H9 (cell line): Measurements from ENCODE around the gene NFE2L3. TPM values are rescaled to one million over a fixed set of nuclear protein-coding genes. Genes with fewer than 3 reads are reported as not detected.

Source experiments
- DNase-seq: peaks from one replicate; pipeline ENCODE4 v3.0.0-alpha.2; 2017
- H2AFZ ChIP-seq: one replicate; pipeline ENCODE4 v1.6.1; 2013; ENCODE audit warnings: mild to moderate bottlenecking, low read length, control low read depth, moderate library complexity
- H2AK5ac ChIP-seq: 2 replicates; pipeline ENCODE4 v1.6.1; 2013; ENCODE audit warnings: low read length, control low read depth, mixed read lengths; ENCODE audit not compliant: insufficient read length
- H2BK120ac ChIP-seq: one replicate; pipeline ENCODE4 v1.6.1; 2013; ENCODE audit warnings: low read depth, mild to moderate bottlenecking, low read length, control low read depth, inconsistent platforms; ENCODE audit not compliant: poor library complexity, severe bottlenecking
- H2BK12ac ChIP-seq: 2 replicates; pipeline ENCODE4 v1.6.1; 2013; ENCODE audit warnings: low read length, control low read depth, mixed read lengths, low read depth; ENCODE audit not compliant: insufficient read length
- H2BK15ac ChIP-seq: 2 replicates; pipeline ENCODE4 v1.6.1; 2013; ENCODE audit warnings: low read depth, low read length, control low read depth
- H2BK20ac ChIP-seq: one replicate; pipeline ENCODE4 v1.6.1; 2013; ENCODE audit warnings: low read depth, mild to moderate bottlenecking, low read length, control low read depth, inconsistent platforms; ENCODE audit not compliant: poor library complexity, severe bottlenecking
- H2BK5ac ChIP-seq: 2 replicates; pipeline ENCODE4 v1.6.1; 2013; ENCODE audit warnings: low read length, control low read depth, mixed read lengths; ENCODE audit not compliant: insufficient read length
- H3K14ac ChIP-seq: 2 replicates; pipeline ENCODE4 v1.6.1; 2013; ENCODE audit warnings: low read length, control low read depth; ENCODE audit not compliant: insufficient read depth
- H3K18ac ChIP-seq: 2 replicates; pipeline ENCODE4 v1.6.1; 2013; ENCODE audit warnings: low read depth, mild to moderate bottlenecking, mixed read lengths, low read length, control low read depth; ENCODE audit not compliant: insufficient read length
- H3K23ac ChIP-seq: 2 replicates; pipeline ENCODE4 v1.6.1; 2013; ENCODE audit warnings: low read length, control low read depth, mixed read lengths, low read depth; ENCODE audit not compliant: insufficient read length
- H3K23me2 ChIP-seq: 2 replicates; pipeline ENCODE4 v1.6.1; 2013; ENCODE audit warnings: low read depth, mild to moderate bottlenecking, mixed read lengths, low read length, control low read depth; ENCODE audit not compliant: insufficient read length, poor library complexity, severe bottlenecking
- H3K27ac ChIP-seq: 2 replicates; pipeline ENCODE4 v1.5.1; 2013; ENCODE audit warnings: low read length, control low read depth, mixed read lengths, low read depth; ENCODE audit not compliant: insufficient read length
- H3K27me3 ChIP-seq: 2 replicates; pipeline ENCODE4 v1.6.1; 2013; ENCODE audit warnings: low read length, control low read depth, inconsistent platforms; ENCODE audit not compliant: insufficient read depth
- H3K4ac ChIP-seq: 2 replicates; pipeline ENCODE4 v1.6.1; 2013; ENCODE audit warnings: low read depth, mild to moderate bottlenecking, control low read depth, inconsistent platforms, low read length, moderate library complexity
- H3K4me1 ChIP-seq: 2 replicates; pipeline ENCODE4 v1.6.1; 2013; ENCODE audit warnings: low read length, control low read depth, inconsistent platforms; ENCODE audit not compliant: insufficient read depth
- H3K4me2 ChIP-seq: 2 replicates; pipeline ENCODE4 v1.6.1; 2013; ENCODE audit warnings: low read length, control low read depth, mixed read lengths; ENCODE audit not compliant: insufficient read length, insufficient read depth
- H3K56ac ChIP-seq: 2 replicates; pipeline ENCODE4 v1.6.1; 2013; ENCODE audit warnings: low read depth, mild to moderate bottlenecking, mixed read lengths, low read length, control low read depth; ENCODE audit not compliant: insufficient read length
- H3K79me1 ChIP-seq: 2 replicates; pipeline ENCODE4 v1.6.1; 2013; ENCODE audit warnings: low read depth, mild to moderate bottlenecking, moderate library complexity, low read length, control low read depth, inconsistent platforms; ENCODE audit not compliant: insufficient read depth, poor library complexity, severe bottlenecking
- H3K79me2 ChIP-seq: 2 replicates; pipeline ENCODE4 v1.6.1; 2013; ENCODE audit warnings: low read length, control low read depth, inconsistent platforms; ENCODE audit not compliant: insufficient read depth
- H3K9ac ChIP-seq: 2 replicates; pipeline ENCODE4 v1.6.1; 2013; ENCODE audit warnings: low read length, control low read depth, mixed read lengths; ENCODE audit not compliant: insufficient read length; ENCODE audit errors: extremely low read depth
- H3K9me3 ChIP-seq: one replicate; pipeline ENCODE4 v1.6.1; 2013; ENCODE audit warnings: low read depth, low read length, inconsistent platforms; ENCODE audit not compliant: control insufficient read depth
- H3T11ph ChIP-seq: one replicate; pipeline ENCODE4 v1.6.1; 2013; ENCODE audit warnings: mild to moderate bottlenecking, low read length, control low read depth, inconsistent platforms
- H4K20me1 ChIP-seq: one replicate; pipeline ENCODE4 v1.6.1; 2013; ENCODE audit not compliant: control insufficient read depth, insufficient read length, insufficient read depth
- H4K5ac ChIP-seq: 2 replicates; pipeline ENCODE4 v1.6.1; 2013; ENCODE audit warnings: low read depth, mild to moderate bottlenecking, mixed read lengths, low read length, control low read depth; ENCODE audit not compliant: insufficient read length
- H4K8ac ChIP-seq: replicated peaks from 2 replicates; pipeline ENCODE4 v1.6.1; 2013; ENCODE audit warnings: low read length, control low read depth, mixed read lengths, low read depth; ENCODE audit not compliant: insufficient read length
- H4K91ac ChIP-seq: 2 replicates; pipeline ENCODE4 v1.6.1; 2013; ENCODE audit warnings: low read depth, mild to moderate bottlenecking, moderate library complexity, mixed read lengths, low read length, control low read depth; ENCODE audit not compliant: insufficient read length
- H3K27ac Mint-ChIP-seq, 3 experiments: 2 replicates in 2 of 3; 3 replicates in 1 of 3; pipeline ENCODE4 v1.8.0; 2020 to 2021; ENCODE audit warnings: mixed read lengths in 3 of 3, mild to moderate bottlenecking in 1 of 3, moderate library complexity in 1 of 3
- H3K27me3 Mint-ChIP-seq: 2 replicates; pipeline ENCODE4 v1.8.0; 2021; ENCODE audit warnings: low read depth, mild to moderate bottlenecking, moderate library complexity, mixed read lengths
- H3K36me3 Mint-ChIP-seq, 3 experiments: 2 replicates in 2 of 3; 3 replicates in 1 of 3; pipeline ENCODE4 v1.8.0; 2020 to 2021; ENCODE audit warnings: low read depth in 3 of 3, mixed read lengths in 3 of 3; ENCODE audit not compliant: insufficient read depth in 1 of 3
- H3K4me1 Mint-ChIP-seq, 2 experiments: 2 replicates each; pipeline ENCODE4 v1.8.0; 2020; ENCODE audit warnings: mixed read lengths in 2 of 2
- H3K4me3 Mint-ChIP-seq, 2 experiments: 2 replicates in 1 of 2; 3 replicates in 1 of 2; pipeline ENCODE4 v1.8.0; 2020 to 2021; ENCODE audit warnings: mild to moderate bottlenecking in 2 of 2, mixed read lengths in 2 of 2, moderate library complexity in 1 of 2
- H3K9me3 Mint-ChIP-seq, 2 experiments: 2 replicates in 1 of 2; 3 replicates in 1 of 2; pipeline ENCODE4 v1.8.0; 2020; ENCODE audit warnings: mild to moderate bottlenecking in 2 of 2, mixed read lengths in 2 of 2, moderate library complexity in 1 of 2
- WGBS: extraction: QIAGEN DNeasy Blood & Tissue Kit; methylation state at CpG from one replicate; pipeline ENCODE4 v1.1.7; 2013; ENCODE audit warnings: missing lambda C conversion rate, low lambda C conversion rate, mixed read lengths; ENCODE audit not compliant: insufficient read length; ENCODE audit errors: extremely low coverage; 5-methylcytosine and 5-hydroxymethylcytosine counted together
- total RNA-seq: library from RNA; stranded (reverse); gene quantifications from 2 replicates; pipeline ENCODE4 v1.2.1, GENCODE V29; 2021
- TF ChIP-seq, protein P1 (sequence below): fragments of 200-600 bp; sonication (generic); conservative IDR thresholded peaks from 3 replicates; pipeline ENCODE4 v1.8.0; 2021; ENCODE audit warnings: antibody characterized with exemption, mild to moderate bottlenecking

Gene NFE2L3
- total RNA-seq, 1 experiment from 2014 or later: 46.9 TPM

DNA sequence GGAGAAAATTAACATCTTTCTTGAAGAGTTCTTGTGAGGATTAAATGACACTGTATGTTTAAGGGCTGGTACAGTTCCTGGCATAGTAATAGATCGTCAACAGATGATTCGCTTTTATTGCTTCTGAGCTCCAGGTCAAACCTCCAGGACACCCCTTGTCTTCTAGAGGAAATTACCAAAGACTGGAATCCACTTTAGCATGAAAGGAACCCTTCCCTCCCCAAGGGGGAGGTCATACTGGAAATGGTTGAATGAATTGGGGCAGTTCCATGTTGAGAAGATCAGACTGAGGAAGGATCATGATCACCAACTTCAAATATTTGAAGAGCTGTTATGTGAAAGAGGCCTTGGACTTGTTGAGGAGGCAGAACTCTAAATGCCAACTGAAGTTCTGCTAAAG, 8.9 kb downstream of the NFE2L3 start:
- no peak overlapping the region for H3K4ac ChIP-seq
- DNase-seq: no peak
- no peak overlapping the region for H2BK20ac ChIP-seq
- H2AK5ac ChIP-seq: no peak overlapping the region
- no peaks in the 10 kb centered on the region for H3K27me3 ChIP-seq
- no peak overlapping the region for H4K5ac ChIP-seq
- no peak overlapping the region for H3K9ac ChIP-seq
- no peak overlapping the region for H3K23ac ChIP-seq
- no peak overlapping the region for H3K4me2 ChIP-seq
- H3K4me1 ChIP-seq: peaks cover 29% of the 10 kb centered on the region
- no peaks in the 10 kb centered on the region for H4K20me1 ChIP-seq
- Mint-ChIP-seq H3K27ac (no peak overlapping the region), H3K4me1 (peaks cover 44 to 57% of the 10 kb centered on the region in 2 experiments), H3K4me3 (peak overlapping the region in 1 of 2 experiments; percentile 19; a peak in 1 of 5 replicates), H3K27me3 (peaks cover 1% of the 10 kb centered on the region; the same call in 1 of the 2 replicates), H3K9me3 (peaks cover 0 to 3% of the 10 kb centered on the region in 2 experiments; a peak in 4 of 5 replicates), H3K36me3 (peaks cover 3 to 39% (median 14%) of the 10 kb centered on the region in 3 experiments; a peak in 6 of 7 replicates)
- no peak overlapping the region for H2BK12ac ChIP-seq
- no peak overlapping the region for H2AFZ ChIP-seq
- peaks cover 7% of the 10 kb centered on the region for H3K79me1 ChIP-seq
- H4K91ac ChIP-seq: no peak overlapping the region
- no peaks in the 10 kb centered on the region for H3K9me3 ChIP-seq
- no peak overlapping the region for H2BK5ac ChIP-seq
- no peak overlapping the region for H2BK15ac ChIP-seq
- H3K23me2 ChIP-seq: no peaks in the 10 kb centered on the region
- no peak overlapping the region for H3T11ph ChIP-seq
- TF ChIP-seq, protein P1, sequence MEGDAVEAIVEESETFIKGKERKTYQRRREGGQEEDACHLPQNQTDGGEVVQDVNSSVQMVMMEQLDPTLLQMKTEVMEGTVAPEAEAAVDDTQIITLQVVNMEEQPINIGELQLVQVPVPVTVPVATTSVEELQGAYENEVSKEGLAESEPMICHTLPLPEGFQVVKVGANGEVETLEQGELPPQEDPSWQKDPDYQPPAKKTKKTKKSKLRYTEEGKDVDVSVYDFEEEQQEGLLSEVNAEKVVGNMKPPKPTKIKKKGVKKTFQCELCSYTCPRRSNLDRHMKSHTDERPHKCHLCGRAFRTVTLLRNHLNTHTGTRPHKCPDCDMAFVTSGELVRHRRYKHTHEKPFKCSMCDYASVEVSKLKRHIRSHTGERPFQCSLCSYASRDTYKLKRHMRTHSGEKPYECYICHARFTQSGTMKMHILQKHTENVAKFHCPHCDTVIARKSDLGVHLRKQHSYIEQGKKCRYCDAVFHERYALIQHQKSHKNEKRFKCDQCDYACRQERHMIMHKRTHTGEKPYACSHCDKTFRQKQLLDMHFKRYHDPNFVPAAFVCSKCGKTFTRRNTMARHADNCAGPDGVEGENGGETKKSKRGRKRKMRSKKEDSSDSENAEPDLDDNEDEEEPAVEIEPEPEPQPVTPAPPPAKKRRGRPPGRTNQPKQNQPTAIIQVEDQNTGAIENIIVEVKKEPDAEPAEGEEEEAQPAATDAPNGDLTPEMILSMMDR: no peak
- H3K56ac ChIP-seq: no peak overlapping the region
- peaks cover 69% of the 10 kb centered on the region; the same call in 1 of the 2 replicates for H3K79me2 ChIP-seq
- H3K18ac ChIP-seq: no peak overlapping the region
- no peak overlapping the region for H4K8ac ChIP-seq
- WGBS: no CpG with 5 or more reads among the region's 2 CpGs
- H3K27ac ChIP-seq: no peak overlapping the region
- H3K14ac ChIP-seq: no peak overlapping the region
- H2BK120ac ChIP-seq: no peak overlapping the region
